ENCODE measurements around the gene KPTN.

Gene KPTN

GRCh38 chr19:47475465-47475864, 8.6 kb downstream of the KPTN start:
- H3K4me3 ChIP-seq (ENCODE audit: low read length): no peak overlapping the region
- no peak for DNase-seq (ENCODE audit: low read depth, low spot score)

- H3K4me3 ChIP-seq (ENCODE audit: low read length): no peak overlapping the region
- no peak for DNase-seq (ENCODE audit: low read depth, low spot score)
These were observed 10.7 kb downstream of the KPTN start for GRCh38 chr19:47473336-47473735.

- no peak within 1 kb of the TSS for H3K4me3 ChIP-seq (ENCODE audit: low read length)
- peak; percentile 89 for DNase-seq (ENCODE audit: low read depth, low spot score)
These were observed 12.1 kb downstream of the KPTN start, which contains the start of gene SLC8A2 for GRCh38 chr19:47471733-47472457. SLC8A2 (minus strand) TSS chr19:47471893; CDS start chr19:47466403, 5,490 bp downstream.

DNA sequence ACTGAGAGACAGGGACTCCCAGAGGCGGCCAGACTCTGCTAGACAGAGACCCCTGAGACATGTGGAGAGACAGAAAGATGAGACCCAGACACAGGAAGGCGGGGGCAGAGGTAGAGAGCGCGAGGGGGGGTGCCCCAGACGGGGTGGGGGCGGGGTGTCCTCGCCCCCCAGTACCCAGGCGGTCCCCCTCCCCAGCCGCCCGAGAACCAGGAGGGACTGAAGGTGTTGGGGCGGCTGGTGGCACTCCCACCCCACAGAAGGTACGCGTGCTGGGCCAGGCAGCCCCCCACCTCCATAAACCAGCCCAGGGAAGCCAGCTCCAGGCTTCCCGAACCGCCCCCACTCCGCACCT, 12.7 kb downstream of the KPTN start:
- H3K4me3 ChIP-seq (ENCODE audit: low read length): no peak overlapping the region

GRCh38 chr19:47470447-47471195, 13.4 kb downstream of the KPTN start:
- H3K4me3 ChIP-seq (ENCODE audit: low read length): no peak overlapping the region
- DNase-seq (ENCODE audit: low read depth, low spot score): no peak

More for the DNA sequence above, 12.7 kb downstream of the KPTN start:
- DNase-seq (ENCODE audit: low read depth, low spot score): no peak

GRCh38 chr19:47469719-47470118, 14.3 kb downstream of the KPTN start:
- no peak overlapping the region for H3K4me3 ChIP-seq (ENCODE audit: low read length)
- DNase-seq (ENCODE audit: low read depth, low spot score): no peak

- no peak overlapping the region for H3K4me3 ChIP-seq (ENCODE audit: low read length)
- DNase-seq (ENCODE audit: low read depth, low spot score): no peak
These were observed 14.7 kb downstream of the KPTN start for GRCh38 chr19:47469363-47469700.

DNA sequence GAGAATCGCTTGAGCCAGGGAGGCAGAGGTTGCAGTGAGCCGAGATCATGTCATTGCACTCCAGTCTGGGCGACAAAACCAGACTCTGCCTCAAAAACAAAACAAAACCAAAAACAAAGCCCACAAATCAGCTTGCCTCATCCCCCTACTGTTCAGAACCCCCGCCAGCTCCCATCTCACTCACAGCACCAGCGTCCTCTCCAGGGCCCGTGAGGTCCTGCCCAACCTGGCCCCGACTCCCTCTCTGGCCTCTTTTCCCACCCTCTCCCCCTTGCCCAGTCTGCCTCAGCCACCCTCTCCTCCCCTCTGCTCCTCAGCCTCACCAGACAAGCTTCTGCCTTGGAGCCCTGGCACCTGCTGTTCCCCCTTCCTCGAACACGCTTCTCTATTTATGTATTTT, 16.1 kb downstream of the KPTN start:
- no peak for DNase-seq (ENCODE audit: low read depth, low spot score)
- H3K4me3 ChIP-seq (ENCODE audit: low read length): no peak overlapping the region

DNA sequence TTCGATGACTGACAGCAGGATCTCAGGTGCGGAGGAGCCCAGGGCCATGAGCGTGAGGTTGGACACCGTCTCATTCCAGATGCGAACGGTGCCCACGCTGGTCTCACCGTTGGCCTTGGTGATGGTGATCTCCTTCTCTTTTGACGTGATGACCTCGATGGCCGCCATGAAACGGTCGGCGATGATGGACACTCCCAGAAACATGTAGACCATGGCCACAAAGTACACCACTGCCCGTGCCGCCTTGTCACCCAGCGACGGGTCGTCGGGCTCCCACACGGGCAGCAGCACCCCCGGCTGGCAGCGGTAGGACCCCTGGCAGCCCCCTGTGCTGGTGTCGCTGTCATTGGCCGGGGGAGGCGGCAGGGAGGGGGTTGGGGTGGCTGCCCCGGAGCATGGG, 18.1 kb downstream of the KPTN start:
- no peak for DNase-seq (ENCODE audit: low read depth, low spot score)
- no peak overlapping the region for H3K4me3 ChIP-seq (ENCODE audit: low read length)

GRCh38 chr19:47464675-47465419, 19.2 kb downstream of the KPTN start:
- no peak overlapping the region for H3K4me3 ChIP-seq (ENCODE audit: low read length)
- DNase-seq (ENCODE audit: low read depth, low spot score): no peak

DNA sequence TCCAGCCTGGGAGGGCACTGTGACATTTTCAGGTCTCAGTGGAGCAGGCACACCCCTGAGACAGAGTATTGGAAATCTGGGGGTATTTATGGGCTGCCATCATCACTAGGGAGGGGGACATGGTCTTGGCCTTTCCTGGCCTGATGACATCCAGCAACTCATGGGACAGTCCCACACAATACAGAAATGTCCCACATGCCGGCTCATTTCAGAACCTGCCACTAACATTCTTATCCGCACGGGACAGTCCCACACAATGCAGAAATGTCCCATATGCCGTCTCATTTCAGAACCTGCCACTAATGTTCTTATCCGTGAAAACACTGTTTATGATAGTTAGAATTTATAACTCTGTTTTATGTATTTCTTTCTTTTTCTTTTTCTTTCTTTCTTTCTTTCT, 22.1 kb downstream of the KPTN start:
- no peak overlapping the region for H3K4me3 ChIP-seq (ENCODE audit: low read length)
- DNase-seq (ENCODE audit: low read depth, low spot score): no peak

DNA sequence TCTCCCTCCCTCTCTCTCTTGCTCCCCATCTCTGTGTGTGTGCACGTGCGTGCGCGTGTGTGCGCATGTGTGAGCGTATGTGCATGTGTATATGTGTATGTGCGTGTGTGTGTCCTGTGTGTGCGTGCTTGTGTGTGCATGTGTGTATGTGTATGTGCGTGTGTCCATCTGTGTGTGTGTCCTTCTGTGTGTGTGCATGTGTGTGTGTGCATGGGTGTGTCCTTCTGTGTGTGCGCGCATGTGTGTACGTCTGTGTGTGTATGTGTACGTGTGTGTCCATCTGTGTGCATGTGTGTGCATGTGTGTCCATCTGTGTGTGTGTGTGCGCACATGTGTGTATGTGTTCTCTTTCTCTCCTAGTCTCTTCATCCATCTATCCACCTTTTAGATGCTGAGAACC, 24.5 kb downstream of the KPTN start:
- H3K4me3 ChIP-seq (ENCODE audit: low read length): no peak overlapping the region
- no peak for DNase-seq (ENCODE audit: low read depth, low spot score)

GRCh38 chr19:47458672-47459071, 25.3 kb downstream of the KPTN start:
- DNase-seq (ENCODE audit: low read depth, low spot score): no peak
- no peak overlapping the region for H3K4me3 ChIP-seq (ENCODE audit: low read length)

DNA sequence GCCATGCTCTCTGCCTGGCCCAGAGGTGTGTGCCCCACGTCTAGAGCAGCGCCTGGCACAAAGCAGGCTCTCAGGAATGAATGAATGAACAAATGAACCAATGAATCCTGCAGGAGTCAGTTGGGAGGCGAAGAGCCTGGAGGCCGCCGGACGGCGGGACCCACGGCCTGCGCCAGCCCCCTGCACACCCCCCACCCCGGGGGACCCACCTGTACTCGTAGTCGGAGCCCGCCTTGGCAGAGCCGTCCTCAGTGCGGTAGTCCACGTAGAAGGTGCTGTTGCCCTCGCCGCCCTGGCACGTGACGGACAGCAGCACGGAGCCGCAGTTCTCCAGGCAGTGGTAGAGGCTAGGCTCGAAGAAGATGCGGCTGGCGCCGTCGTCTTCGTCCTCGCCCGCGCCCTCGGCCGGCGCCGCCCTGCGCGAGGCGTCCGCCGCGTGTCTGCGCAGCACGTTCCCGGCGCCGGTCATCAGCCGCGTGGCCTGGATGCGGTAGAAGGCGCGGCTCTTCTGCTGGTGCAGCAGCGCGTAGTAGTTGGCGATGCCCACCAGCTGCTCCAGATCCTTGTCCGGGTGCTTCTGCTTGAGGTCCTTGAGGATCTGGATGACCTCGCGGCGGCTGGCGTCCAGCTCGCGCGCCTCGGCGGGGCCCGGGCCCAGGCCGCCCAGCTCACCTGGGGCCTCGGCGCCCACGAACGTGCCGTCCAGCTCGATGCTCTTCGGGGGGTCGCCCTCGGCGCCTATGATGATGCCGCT, 27.1 kb downstream of the KPTN start:
- no peak overlapping the region for H3K4me3 ChIP-seq (ENCODE audit: low read length)

GRCh38 chr19:47450478-47450877, 33.5 kb downstream of the KPTN start:
- no peak for DNase-seq (ENCODE audit: low read depth, low spot score)
- no peak overlapping the region for H3K4me3 ChIP-seq (ENCODE audit: low read length)

More for the DNA sequence above, 27.1 kb downstream of the KPTN start:
- no peak for DNase-seq (ENCODE audit: low read depth, low spot score)

GRCh38 chr19:47448360-47448727, 35.7 kb downstream of the KPTN start:
- H3K4me3 ChIP-seq (ENCODE audit: low read length): no peak overlapping the region
- DNase-seq (ENCODE audit: low read depth, low spot score): no peak

GRCh38 chr19:47447470-47448359, 36.3 kb downstream of the KPTN start:
- H3K4me3 ChIP-seq (ENCODE audit: low read length): no peak overlapping the region
- DNase-seq (ENCODE audit: low read depth, low spot score): peak; percentile 59

Measured in Jurkat, Clone E6-1 (cell line).